ENCODE results near the gene SDS.

SDS gene, protein sequence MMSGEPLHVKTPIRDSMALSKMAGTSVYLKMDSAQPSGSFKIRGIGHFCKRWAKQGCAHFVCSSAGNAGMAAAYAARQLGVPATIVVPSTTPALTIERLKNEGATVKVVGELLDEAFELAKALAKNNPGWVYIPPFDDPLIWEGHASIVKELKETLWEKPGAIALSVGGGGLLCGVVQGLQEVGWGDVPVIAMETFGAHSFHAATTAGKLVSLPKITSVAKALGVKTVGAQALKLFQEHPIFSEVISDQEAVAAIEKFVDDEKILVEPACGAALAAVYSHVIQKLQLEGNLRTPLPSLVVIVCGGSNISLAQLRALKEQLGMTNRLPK

GRCh38 chr12:113403435-113404415, at the start of gene SDS:
SDS (minus strand) TSS chr12:113403887; CDS start chr12:113399708, 4,179 bp downstream.
- DNase-seq = no peak

DNA sequence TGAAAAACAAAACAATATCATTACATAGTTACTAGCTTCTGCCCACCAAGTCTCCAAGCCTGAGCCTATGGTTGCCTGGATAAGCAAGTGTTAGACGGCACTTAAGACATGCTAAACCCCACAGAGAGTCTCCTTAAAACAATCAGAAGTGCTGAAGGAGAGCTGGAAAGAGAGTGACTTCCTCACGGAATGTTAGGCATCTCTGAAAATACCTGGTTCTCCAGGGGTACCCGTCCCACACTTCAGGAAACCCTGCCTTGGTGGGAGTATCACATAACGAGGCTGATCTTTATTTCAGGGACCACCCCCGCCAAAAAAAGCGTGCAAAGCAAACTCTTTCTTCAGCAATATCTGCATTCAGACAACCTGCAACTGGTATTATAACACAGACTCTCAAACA, 49.6 kb upstream of the SDS start:
- DNase-seq = no peak

DNA sequence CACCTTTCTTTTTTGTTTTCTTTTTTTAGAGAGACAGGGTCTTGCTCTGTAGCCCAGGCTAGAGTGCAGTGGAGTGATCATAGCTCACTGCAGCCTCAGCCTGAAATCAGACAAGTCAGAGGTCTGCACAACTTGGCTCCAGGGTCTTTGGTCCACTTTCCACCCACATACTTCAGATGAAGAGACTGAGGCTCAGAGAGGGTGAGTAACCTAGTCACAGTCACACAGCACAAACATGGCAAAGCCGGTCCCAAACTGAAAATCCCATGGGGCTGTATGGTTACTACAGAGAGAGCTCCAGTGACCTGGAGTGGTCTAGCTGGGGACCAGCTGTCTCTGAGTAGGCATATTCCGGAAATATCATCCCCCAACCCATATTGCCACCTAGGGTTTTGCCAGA, 48.8 kb upstream of the SDS start:
- no peak for DNase-seq

DNA sequence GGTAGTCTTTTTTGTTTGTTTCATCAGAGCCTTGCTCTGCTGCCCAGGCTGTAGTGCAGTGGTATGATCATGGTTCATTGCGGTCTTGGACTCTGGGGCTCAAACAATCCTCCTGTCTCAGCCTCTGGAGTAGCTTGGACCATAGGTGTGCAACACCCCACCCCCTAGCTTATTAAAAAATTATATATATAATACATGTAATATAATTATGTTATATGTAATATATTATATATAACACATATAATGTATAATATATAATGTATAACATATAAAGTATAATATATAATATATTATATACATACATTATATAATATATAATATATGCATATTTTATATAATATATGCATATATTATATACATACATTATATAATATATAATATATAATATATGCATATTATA, 46.2 kb upstream of the SDS start:
- no peak for DNase-seq

- DNase-seq = no peak
Observed at GRCh38 chr12:113449299-113449698, 45.6 kb upstream of the SDS start.

DNA sequence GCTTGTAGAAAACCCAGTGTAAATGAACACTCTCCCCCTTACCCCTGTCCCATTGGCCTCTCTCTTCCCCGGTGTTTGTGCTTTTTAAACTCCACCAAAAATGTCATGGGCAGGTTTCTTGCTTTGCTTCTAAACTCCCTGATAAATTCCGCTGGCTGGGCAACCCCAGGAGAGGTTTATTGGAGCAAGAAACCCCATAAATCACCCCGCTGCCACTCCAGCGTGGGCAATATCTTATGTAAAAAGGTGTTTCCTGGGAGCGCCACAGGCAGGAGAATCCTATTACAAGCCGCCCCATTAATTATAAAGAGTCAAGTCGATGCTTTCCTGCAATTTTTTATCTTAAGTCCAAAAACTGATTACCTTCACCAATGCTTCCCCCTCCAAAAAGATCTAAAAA, 45.2 kb upstream of the SDS start:
- DNase-seq = no peak

- DNase-seq = no peak
Observed at GRCh38 chr12:113445544-113446171, 42.0 kb upstream of the SDS start.

DNA sequence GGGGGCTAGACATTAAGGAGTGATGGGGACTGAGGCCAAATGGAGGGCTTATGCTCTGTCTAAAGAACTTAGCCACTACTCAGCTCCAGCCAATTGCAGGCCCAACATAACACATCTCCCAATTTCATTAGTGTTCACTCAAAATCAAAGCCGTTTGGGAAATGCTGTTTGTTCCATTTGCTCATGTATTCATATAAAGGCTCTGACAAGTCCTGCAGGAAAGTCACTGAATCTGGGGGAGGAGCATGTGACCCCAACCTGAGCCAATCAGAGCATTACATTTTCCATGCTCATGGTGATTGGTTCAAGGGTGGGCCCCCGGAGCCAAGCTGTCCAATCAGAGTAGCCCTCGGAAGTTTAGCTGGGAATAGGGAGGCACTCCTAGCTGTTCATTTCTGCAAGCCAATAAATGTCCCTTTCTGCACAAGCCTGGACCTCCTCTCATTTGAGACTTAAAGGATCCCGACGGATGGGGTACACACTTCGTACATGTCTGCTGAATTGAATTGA, 39.4 kb upstream of the SDS start:
- DNase-seq = no peak

- DNase-seq = no peak
Observed at GRCh38 chr12:113440947-113441782, 37.5 kb upstream of the SDS start.

GRCh38 chr12:113440336-113440735, 36.6 kb upstream of the SDS start:
- no peak for DNase-seq

GRCh38 chr12:113439606-113440030, 35.9 kb upstream of the SDS start:
- DNase-seq = no peak

DNA sequence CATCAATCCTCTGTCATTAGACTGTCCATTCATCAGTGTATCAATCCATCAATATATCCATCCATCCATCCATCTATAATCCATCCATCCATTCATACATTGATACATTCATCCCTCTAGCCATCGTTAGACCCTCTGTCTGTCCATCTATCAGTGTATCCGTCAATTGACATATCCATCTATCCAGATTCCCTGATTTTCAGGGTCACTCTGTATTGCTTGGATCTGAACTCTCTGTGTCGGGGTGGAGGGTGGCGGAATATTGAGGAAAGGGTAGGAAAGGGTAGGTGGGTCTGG, 35.6 kb upstream of the SDS start:
- DNase-seq = no peak

DNA sequence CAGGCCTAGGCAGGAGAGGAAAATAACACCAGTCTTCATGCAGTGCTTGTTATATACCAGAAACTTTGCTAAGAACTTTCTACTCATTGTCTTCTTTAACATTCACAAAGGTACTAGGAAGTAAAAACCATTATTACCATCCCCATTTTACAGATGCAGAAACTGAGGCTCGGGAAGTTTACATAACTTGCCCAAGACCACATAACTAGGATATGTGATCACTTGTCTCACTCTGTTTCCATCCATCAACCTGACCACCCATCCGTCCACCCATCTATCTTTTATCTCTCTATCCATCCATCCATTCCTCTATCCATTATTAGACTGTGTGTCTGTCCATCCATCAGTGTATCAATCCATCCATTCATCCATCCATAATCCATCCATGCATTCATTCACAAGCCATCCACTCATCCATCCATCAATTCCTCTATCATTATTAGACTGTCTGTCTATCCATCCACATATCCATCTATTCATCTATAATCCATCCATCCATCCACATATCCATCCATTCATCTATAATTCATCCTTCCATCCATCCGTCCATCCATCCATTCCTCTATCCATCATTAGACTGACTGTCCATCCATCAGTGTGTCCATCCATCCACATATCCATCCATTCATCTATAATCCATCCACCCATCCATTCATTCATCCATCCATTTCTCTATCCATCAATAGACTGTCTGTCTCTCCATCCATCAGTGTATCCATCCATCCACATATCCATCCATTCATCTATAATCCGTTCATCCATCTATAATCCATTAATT, 35.0 kb upstream of the SDS start:
- no peak for DNase-seq

GRCh38 chr12:113437729-113438100, 34.0 kb upstream of the SDS start:
- no peak for DNase-seq

GRCh38 chr12:113436993-113437728, 33.5 kb upstream of the SDS start:
- no peak for DNase-seq

GRCh38 chr12:113436586-113436985, 32.9 kb upstream of the SDS start:
- DNase-seq = no peak

DNA sequence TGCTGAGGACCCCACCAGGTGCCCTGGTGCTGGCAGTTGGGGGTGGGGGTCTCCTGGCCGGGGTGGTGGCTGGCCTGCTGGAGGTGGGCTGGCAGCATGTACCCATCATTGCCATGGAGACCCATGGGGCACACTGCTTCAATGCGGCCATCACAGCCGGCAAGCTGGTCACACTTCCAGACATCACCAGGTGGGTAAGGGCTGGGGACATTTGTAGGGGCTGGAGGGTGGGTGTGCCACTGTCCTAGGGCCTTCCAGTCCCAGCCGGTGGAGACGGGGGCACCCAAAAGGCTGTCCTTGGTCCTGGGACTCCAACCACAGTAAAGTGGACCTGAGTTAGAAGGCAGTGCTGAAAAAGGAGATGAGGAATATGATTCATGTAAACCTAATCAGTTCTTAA, 31.7 kb upstream of the SDS start:
- DNase-seq = no peak

GRCh38 chr12:113432986-113433385, 29.3 kb upstream of the SDS start:
- no peak for DNase-seq

GRCh38 chr12:113428482-113428881, 24.8 kb upstream of the SDS start:
- DNase-seq = no peak

DNA sequence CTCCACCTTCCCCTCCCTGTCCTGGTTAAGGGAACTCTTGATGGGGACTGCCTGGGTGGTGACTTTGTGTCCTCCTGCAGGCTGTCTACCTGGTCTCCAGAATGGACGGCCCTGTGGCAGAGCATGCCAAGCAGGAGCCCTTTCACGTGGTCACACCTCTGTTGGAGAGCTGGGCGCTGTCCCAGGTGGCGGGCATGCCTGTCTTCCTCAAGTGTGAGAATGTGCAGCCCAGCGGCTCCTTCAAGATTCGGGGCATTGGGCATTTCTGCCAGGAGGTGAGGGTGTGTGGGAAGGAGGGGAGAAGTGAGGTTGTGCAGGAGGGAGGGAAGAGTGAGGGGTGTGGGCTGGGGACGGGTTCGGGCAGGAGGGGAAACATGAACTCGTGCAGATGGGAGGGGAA, 24.2 kb upstream of the SDS start:
- DNase-seq = no peak

DNA sequence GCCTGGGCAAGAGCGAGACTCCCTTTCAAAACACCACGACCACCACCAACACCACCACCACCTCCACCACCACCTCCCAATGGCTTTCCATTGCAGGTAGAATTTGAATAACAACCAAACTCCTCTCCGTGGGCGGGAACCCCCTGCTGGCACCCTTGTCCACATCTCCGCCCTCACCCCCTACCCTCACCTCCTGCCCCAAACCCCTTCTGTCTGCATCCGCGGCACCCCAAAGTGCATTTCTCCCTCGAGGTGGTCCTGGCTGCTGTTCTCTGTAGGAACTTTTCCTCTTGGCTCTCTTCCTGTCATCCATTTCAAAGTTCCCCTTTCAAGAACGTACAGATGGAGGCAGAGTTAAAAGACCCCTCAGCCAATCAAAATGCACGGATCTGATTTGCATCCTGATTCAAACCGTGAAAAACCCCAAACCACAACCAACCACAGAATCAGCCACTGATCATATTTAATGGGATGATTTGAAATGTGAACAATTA, 22.3 kb upstream of the SDS start:
- DNase-seq = no peak
